Epithelial cell of proximal tubule (primary cell): ENCODE results near the gene ALG6. TPM values are rescaled to one million over a fixed set of nuclear protein-coding genes. Genes with fewer than 3 reads are reported as not detected.

Experiments
- DNase-seq: peaks from one replicate; pipeline ENCODE4 v3.0.0-alpha.2; 2011; ENCODE audit warnings: low read depth
- H3K4me3 ChIP-seq: 2 replicates; pipeline ENCODE4 v1.5.1; 2011; ENCODE audit warnings: low read depth, mild to moderate bottlenecking, low read length
- total RNA-seq: library from RNA; depleted of rRNA; stranded (reverse); fragments of >200 nt; gene quantifications from 2 replicates; pipeline ENCODE4 v1.2.3, GENCODE V29; 2015
- TF ChIP-seq, protein P1 (sequence below): conservative IDR thresholded peaks from 2 replicates; pipeline ENCODE4 v1.5.1; 2012; ENCODE audit warnings: low read depth, mild to moderate bottlenecking, low read length

ALG6 gene
- total RNA-seq, 1 donor from 2014 or later, result 7.8 TPM

DNA sequence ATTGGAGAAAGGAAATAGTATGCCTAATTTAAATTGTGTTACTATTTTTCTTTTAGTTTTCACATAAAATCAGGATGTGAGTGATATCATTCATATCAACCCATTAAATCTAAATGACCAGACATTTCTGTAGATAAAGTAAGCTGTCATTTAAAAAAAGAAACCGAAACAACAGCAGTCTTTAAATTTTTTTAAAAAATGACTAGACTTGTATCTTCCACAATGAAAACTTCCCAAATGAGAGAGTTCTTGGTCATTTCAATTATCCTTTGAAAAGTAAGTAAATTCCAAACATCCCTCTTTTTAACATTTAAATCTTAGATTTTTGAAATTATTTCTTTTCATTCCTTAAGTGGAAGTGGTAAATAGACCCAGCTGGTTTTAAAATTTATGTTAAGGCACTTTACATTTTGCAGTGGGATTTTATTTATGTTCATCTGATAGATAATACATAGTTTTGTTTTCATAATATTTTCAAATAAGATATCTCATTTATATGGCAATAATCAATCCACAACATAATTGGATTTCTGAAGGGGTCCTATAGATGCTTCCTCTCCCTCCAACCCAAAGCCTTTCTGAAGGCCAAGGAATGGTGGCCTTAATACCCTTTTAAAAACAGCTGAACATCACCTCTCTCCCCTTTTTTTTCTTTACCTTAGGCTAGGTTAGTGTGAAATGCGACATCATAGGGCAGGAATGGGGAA, 42.0 kb upstream of the ALG6 start:
- TF ChIP-seq, protein P1, sequence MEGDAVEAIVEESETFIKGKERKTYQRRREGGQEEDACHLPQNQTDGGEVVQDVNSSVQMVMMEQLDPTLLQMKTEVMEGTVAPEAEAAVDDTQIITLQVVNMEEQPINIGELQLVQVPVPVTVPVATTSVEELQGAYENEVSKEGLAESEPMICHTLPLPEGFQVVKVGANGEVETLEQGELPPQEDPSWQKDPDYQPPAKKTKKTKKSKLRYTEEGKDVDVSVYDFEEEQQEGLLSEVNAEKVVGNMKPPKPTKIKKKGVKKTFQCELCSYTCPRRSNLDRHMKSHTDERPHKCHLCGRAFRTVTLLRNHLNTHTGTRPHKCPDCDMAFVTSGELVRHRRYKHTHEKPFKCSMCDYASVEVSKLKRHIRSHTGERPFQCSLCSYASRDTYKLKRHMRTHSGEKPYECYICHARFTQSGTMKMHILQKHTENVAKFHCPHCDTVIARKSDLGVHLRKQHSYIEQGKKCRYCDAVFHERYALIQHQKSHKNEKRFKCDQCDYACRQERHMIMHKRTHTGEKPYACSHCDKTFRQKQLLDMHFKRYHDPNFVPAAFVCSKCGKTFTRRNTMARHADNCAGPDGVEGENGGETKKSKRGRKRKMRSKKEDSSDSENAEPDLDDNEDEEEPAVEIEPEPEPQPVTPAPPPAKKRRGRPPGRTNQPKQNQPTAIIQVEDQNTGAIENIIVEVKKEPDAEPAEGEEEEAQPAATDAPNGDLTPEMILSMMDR, result no peak
- no peak for DNase-seq
- no peak overlapping the region for H3K4me3 ChIP-seq

DNA sequence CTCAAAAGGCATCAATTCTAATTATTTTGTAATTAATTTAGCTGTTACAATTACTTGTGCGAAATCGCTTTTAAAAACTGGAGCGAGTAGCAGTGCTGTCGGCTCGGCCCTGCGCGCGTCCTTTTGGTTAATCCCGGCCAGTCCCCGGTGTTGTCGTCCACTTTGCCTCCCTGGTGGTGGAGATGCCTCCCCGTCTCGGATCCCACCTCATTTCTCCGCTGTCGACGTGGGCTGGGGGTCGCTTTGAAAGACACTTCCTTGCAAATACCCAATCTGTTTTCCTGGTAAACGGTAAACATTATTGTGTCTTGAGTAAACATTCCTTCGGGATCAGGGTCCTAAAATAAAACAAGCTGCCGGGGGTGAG, 41.3 kb upstream of the ALG6 start:
- no peak for DNase-seq
- TF ChIP-seq, protein P1, result no peak
- H3K4me3 ChIP-seq, result no peak overlapping the region

DNA sequence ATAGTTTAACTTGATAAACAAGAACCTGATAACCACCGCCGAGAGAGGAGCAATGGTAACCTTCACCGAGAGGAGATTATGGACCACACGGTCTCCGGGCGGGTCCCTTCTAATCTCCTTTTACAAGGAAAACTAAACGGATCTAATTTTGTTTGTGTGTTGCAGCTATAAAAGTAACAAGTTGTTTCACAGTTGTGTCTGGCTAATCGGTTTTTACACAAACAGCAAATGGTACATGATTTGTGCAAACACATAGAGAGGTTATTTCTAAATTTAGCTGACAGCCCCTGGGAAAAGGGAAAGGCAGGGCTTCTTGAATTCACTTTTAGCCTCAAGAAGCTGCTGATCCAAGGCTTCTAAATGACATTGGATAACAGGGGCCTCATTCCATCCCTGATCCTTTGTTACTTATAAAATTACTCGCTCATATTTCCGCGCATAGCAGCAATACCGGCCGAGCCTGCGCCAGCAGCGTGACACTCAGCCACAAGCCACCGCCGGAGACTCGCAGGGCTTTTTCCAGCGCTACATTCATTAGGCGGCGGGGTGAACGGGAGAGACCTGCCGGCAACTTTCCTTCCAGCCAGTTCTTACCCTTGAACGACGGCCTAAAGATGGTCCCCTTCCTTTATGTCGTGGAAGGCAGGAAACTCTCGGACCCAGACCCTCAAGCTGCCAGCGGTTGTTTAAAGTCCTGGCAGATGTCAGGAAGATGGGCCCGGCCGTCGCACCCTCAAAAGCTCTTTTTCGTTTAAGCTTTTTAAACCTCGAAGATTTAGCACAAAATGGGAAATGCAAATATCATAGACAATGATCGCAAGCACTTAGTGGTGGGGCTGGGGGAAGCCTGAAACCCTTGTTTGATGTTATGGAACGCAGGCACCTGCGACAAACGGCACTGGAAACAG, 40.7 kb upstream of the ALG6 start:
- no peak for DNase-seq
- TF ChIP-seq, protein P1, result no peak
- no peak overlapping the region for H3K4me3 ChIP-seq

DNA sequence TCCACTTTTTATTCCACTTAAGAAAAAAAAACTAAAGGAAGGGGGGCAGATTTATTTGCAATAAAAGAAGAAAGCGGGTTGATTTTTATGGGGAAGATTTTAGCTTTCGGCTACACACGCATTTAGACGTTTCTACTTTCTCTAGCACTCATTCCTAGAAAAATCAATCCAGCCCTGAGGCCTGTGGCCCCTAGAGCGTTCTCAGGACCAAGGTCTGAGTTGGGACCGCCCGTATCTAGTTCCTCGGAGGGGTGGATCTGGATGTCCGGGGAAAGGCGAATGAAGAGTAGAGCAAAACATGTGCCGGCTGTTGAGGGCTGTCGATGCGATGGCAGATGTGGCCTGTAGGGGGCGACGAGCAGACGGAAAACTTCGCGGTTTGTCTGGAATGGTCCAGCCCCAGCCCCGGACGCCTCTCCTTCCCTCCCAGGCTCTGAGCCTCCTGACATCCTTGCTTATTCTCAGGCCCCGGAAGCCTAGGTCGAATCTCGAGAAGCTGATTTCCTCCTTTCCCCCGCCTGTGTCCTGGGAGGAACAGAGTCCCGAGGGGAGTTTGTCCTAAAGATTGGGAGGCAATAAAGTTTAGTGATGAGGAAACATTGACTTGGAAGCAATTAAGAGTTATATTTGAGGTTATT, 39.9 kb upstream of the ALG6 start:
- TF ChIP-seq, protein P1, result peak; percentile 76
- H3K4me3 ChIP-seq, result no peak overlapping the region
- no peak for DNase-seq

DNA sequence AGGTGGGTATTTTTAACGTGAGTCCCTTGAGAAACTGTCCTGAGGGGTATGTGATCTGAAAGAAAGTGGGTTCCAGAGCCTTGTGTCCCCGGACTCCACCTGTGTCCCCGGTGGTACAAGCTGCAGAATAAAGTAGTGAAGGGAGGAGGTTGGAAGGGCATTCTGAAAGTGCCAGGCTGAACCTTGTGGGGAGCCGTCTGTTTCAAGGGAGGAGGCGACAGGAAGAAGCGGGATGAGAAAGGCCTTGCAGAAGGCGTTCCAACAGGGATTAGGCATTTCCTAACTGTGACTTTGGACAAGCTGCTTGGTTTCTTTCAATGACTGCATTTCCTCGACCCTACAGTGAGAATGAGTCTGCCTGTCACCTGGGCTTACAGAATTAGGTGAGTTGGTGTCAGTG, 39.3 kb upstream of the ALG6 start:
- no peak overlapping the region for H3K4me3 ChIP-seq
- TF ChIP-seq, protein P1, result no peak
- no peak for DNase-seq

DNA sequence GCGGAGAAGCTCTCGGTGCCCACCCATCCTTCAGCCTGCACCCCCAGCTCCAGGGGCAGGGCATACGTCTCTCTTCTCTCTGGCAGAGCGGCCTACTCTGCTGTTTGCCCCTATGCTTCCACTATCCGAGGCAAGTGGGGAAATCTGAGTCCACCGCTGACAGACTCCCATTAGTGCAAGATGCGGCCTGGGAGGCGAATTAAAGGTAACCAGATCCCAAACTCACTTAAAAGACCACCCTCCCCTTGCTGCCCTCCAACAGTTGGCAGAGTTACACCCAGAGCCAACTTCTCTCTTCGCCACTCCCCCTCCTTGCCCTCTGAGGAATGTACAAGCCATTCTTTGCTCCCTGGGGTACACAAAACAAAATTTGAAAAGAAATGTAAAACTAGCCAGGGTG, 38.6 kb upstream of the ALG6 start:
- TF ChIP-seq, protein P1, result no peak
- no peak for DNase-seq
- no peak overlapping the region for H3K4me3 ChIP-seq
